Stimulated activated CD8-positive, alpha-beta memory T cell treated with anti-CD3 and anti-CD28 coated beads, Interleukin-12 subunit alpha, Interleukin-12 subunit beta, amount 100 ng/mL, for 1 hour (primary cell): ENCODE results near the gene SERPINB1.
"Not testable (repeated sequence)": the region's sequence is repeated elsewhere in the genome, so short reads cannot be mapped to it uniquely, and the experiment has no call there.

Source experiments
- DNase-seq: peaks from one replicate; pipeline ENCODE4 v3.0.0-alpha.2; 2020; ENCODE audit warnings: low read depth

Gene SERPINB1

DNA sequence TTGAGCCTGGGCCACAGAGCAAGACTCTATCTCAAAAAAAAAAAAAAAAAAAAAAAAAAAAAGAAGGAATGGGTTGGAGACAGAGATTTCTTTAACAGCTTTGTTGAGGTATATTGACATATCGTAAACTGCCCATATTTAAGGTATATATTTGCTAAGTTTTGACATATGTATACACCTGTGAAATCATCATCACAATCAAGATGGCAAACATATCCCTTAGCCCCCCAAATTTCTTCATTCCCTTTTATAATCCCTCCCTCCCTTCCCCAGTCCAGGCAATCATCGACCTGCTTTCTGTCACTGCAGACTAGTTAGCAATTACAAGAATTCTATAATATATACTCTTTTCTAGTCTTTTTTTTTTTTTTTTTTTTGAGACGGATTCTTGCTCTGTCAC lies 29.0 kb downstream of the SERPINB1 start:
- DNase-seq = no peak

DNA sequence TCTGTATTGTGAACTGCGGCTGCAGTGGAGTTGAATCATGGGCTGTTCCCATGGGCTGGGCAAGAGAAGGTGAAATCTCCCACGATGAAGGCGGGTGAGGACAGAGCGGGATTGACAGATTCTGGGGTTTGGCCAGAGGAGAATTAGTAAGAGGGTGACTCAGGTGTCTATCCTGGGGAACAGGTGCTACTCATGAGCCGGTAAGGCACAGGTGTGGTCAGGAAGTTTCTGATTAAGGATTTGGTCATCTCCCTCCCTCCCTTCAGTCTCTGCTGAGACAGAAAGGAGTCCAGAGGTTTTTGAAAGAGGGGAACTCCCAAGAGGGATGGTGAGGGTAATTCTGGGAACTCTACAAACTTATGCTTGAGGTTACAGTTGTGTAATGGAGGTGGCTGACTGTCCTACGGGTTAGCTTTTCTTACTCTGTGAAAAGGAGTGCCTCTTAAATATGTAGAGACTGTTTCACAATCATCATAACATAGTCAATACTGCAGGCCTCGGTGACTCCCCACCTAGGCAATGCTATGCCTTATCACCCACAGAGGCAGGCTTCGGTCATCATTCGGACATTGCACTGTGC lies 31.5 kb downstream of the SERPINB1 start:
- no peak for DNase-seq

DNA sequence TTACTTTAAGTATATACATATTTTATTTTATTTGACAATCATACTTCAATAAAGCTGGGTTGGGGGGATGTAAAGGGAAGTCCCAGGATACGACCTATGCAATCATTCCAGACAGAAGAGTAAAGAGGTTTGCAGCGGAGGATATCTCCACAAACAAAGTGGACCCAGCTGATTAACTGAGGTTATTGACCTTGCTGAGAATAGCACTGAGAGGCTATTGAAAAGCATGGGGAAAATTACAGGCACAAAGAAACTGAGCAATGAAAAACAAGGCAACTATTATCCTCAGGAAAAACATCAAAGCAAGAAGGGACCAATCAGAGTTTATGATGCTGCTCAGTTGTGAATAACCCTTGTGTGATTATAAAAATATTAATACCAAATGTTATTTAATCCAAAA lies 32.6 kb downstream of the SERPINB1 start:
- no peak for DNase-seq

DNA sequence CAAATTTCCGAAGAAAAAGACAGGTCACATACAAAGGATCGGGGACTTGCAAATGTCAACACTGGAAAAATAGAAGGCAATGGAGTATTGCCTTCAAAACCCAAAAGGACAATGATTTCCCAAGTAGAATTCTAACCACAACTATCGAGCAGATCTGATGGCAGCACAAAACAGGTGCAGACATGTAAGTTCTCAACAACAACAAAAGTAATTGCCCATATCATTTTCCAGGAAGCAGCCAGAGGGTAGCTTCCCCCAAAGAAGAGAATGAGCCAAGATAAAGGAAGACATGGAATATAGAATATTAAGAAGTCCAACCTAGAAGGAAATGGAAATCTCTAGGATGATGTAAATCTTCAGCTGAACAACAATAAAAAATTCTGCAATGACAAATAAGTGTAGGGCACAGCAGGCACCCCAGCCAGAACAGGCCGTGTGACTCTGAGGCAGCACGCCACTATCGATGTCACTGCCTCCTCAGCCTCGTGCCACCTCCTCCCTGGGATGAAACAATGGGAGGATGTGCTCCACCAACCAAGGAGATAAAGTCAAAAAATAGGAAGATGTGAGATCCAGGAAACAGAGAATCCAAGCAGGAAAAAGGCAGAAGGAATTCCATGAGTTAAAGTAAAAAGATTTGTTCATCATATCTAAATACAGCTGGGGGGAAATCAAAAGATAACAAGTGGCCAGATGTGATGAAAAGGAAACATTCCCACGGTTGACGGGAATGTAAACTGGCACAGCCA lies 34.1 kb downstream of the SERPINB1 start:
- DNase-seq = no peak

DNA sequence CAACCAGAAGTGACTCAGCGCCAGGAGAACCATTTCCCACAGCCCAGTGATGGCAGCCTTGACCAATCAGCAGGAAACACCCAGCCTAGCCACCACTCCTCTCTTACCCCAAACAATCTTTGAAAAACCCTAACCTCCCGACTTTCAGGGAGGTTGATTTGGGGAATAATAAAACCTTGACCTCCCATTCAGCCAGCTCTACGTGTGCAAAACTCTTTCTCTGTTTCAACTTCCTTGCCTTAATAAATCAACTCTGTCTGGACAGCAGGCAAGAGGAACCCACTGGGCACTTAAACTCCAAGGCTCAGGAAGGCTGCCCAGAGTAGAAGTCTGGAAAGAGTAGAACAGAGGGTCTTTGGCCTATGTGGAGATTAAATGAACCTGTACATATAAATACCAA lies 35.0 kb downstream of the SERPINB1 start:
- no peak for DNase-seq

DNA sequence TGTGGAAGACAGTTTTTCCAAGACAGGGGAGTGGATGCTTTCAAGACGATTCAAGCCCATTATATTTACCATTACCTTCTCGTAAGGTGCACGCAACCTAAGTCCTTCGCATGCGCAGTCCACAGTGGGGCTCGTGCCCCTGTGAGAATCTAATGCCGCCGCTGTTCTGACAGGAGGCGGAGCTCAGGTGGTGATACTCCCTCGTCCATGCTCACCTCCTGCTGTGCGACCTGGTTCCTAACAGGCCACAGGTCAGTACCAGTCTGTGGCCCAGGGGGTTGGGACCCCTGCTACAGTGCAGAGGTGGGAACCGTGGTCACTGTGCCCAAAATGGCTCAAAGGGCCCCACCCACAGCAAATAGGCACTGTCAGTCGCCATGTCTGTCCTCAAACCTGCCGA lies 36.6 kb downstream of the SERPINB1 start:
- DNase-seq = no peak

DNA sequence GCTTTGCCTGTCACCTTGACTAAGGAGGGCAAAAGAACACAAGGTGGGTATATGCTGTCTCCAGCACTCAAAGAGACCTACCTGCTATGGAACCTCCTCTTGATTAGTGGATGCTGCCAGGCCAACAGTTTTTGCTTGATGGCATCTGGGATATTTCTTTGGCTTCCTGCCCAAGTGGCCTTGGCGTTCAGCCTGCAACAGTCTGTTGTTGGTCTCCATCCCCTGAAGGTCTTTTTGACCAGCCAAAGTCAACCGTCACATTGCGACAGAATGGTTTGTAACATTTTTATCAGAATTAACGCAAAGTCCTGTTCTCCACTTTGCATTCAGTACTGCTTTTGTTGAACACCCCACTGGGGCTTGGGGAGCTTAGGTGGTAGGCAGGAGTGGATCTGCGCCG lies 37.1 kb downstream of the SERPINB1 start:
- DNase-seq = no peak

DNA sequence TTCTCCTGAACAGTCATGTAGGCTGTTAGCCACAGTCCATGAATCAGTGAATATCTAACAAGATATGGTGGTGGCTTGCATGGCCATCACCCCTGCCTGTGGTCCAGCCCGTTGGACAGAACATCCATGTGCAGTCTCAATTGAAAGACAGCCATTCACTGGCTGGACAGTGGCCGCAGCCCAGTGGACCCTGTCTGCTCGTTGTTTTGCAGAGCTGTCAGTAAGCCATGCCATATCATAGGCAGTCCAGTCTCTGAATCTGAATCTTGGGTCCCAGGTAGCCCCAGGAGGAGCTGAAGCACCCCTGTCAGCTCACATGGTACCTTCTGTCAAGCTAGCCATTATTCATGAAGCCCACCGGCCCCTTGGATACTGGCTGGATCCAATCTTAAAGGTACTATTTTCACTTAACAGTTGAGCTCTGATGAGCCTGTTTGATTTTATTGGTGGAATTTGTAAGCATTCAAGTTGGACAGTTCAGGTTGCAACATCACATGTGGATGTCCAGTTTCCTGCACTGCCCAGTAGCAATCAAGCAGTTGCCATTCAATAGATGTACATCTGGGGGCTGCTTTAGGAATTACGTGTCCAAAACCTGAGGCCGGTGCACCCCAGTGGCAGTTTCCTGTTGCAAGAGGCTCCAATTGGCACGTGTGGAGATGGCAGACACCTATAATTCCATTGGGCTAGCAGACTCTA lies 37.8 kb downstream of the SERPINB1 start:
- no peak for DNase-seq

DNA sequence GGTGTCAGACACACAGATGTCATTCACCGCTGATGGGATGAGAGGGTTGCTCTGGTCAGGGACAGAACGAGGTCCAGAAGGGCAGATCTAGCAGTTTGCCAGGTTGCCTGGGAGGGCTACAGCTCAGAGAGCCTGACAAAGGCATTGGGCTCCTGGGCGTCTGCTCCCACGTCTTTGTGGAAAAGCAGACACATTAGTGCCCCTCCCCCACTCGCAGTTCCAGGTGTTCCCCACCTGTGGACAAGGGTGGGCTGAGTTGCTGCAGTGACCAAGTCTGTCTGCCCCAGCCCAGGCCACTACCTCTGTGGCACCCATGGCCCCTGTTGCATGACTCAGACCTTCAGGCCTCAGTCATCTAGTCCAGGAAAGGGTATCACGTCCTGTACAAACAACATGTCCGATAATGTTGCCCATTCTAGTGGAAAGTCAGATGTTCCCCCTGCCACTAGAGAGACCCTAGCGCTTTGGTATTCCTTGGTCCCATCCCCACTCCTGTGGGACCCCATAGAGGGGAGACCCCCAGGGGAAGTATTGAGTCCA lies 39.1 kb downstream of the SERPINB1 start:
- DNase-seq = no peak

DNA sequence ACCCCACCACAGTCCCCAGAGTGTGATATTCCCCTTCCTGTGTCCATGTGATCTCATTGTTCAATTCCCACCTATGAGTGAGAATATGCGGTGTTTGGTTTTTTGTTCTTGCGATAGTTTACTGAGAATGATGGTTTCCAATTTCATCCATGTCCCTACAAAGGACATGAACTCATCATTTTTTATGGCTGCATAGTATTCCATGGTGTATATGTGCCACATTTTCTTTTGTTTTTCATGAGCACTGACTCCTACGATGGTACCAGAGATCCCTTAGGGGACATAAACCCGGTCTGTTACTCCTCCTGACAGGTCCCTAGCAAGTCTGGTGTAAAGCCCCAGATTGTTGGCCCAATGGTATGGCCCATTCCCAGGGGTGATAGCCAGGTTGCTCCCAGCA lies 40.0 kb downstream of the SERPINB1 start:
- not testable (repeated sequence) for DNase-seq

DNA sequence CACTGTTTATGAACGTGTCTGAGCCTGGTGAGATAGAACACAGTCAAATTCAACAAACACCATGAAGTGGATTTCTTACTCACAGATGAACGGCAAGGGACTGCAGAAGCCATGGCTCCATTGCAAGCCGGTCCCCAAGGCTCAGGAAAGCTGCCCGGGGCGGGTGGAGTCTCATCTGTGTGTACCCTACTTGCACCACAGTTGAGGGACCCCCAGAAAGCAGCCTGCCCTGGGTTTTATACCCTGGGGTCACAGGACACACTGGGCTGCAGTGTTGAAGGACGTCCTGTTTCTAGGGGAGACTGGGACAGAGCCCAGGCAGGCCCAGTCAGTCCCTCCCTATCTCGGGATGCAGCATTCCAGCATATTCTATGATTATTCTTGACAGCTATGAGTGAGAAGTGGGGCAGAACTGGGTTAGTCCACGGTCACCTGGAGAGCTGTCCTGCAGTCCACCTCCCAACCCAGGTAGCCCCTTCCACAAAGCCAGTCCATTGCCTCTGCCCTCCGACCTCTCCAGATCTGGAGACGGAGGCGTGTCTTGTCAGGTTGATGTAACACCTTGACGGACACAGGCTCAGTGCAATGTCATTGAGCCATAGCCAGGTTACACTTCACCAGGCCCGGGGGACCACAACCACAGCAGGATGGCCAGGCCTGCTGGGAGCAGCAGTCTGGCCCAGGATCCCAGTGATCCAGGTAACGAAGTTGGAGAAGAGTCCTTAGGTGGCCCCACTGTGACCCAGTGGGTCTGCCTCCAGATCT lies 40.9 kb downstream of the SERPINB1 start:
- no peak for DNase-seq

DNA sequence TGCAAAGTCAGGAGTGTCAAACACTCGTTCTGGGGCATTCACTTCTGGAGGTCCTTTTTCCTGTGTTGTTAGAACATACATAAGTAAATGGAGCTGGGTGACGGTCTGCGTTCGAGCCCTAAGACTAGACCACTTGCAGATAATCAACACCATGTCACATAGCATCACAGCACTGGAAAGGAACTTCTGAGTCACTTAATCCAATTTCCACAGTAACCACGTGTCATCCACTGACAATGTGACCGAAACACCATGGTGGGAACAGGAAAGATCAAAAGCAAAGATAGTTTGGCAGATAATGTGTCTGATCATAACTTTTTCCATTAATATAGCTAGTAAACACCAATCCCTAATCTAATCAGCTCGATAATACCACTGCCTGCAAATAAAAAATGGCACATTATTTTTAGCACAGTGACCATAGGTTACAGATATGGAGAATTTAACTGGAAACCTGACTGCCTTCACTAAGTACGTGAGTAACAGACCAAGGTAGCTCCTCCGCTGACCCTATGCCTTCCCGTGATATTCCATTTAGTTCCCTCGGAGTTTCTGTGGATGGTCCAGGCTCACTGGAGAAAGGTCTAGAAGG lies 41.6 kb downstream of the SERPINB1 start:
- DNase-seq = no peak

DNA sequence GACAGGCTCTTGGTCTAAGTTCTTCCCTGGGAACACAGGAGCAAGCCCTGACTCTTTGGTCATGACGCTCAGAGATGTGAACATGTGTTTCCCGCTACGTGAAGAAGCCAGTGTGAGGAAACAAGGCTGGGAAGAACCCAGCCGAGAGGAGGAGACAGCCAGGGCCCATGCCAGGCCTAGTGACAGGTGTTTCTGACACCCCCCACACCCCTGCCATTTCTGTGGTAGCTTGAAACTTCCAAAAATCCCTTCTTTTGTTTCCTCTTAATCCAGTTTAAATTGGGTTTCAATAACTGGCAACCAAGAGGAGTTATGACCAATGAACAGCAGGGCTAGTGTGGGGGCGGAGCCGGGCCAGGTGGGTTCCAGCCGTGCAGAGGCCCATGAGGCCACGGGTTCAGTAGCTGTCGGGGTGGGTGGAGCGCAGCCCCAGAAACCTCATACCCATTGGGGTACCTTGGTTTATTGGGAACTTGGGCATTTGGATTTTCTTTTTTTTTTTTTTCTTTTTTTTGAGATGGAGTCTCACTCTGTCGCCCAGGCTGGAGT lies 43.0 kb downstream of the SERPINB1 start:
- DNase-seq = no peak

DNA sequence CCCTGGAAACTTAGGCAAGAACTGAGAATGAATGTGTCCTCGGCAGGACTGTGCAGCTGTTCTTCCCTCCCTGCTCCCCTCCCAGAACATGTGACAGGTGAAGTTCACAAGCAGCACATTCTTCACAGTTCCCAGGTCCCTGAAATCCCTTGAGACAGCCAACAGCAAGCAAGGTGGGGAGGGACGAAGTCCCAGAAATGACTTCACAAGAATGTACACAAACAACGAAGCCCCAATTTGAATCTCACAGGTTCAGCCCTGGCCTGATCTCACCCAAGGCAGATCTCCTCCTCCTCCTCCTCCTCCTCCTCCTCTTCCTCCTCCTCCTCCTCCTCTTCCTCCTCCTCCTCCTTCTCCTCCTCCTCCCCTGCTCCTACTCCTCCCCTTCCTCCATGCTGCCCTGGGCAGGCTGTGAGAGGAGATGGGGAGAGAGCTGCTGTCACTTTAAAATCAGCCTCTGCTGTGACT lies 44.1 kb downstream of the SERPINB1 start:
- no peak for DNase-seq

DNA sequence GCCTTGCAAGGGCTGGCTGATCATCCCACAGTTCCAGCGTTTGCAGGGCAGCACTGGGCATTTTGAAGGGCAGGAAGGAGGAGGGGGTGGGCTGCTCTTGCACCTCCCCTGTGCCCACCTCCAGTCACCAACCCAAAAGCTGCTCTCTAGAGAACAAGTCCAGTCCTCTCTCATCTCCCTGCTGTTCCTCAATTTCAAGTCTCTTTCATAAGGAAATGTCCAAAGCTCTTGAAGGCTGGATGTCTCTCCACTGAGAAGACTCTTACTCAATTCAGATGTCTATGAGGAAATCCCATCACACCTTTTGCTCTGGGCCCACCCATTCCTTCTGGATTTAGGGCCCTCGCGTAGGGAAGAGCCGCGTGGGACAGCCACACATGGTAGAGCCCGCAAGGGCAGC lies 44.8 kb downstream of the SERPINB1 start:
- DNase-seq = no peak

DNA sequence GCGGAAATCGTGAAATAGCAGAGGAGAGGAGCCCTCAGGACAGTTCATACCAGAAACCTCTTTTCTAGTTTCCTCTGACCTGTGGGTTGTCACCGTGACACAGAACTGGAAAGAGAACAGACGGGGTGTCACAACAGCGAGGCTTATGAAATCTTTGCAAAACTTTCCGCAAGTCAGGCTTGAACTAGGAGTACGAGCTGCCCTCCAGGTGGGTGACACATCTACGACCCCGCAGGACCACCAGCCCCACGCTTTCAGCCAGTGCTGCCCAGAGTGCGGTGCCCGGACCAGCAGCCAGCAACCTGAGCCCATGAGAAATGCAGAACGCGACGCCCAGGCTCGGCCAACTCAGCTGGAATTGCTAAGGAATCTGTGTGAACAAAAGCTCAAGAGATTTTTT lies 45.7 kb downstream of the SERPINB1 start:
- no peak for DNase-seq

DNA sequence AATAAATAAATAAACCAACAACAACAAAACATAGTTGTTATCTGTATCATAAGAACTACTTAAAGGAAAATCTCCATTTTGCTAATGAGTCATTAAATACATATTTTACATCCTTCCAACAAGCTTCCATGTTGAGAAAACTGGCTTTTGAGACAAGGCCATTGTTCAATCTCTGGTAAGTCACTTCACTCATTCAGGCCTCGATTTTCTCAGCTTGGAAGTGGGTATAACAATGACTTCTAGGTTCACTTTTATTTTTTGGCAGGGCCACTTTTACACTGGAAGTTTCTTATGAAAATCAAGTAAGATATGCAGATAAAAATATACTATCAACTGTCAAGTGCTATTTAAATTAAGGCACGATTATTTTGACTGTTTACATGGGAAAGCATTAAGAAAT lies 46.5 kb downstream of the SERPINB1 start:
- DNase-seq = no peak

DNA sequence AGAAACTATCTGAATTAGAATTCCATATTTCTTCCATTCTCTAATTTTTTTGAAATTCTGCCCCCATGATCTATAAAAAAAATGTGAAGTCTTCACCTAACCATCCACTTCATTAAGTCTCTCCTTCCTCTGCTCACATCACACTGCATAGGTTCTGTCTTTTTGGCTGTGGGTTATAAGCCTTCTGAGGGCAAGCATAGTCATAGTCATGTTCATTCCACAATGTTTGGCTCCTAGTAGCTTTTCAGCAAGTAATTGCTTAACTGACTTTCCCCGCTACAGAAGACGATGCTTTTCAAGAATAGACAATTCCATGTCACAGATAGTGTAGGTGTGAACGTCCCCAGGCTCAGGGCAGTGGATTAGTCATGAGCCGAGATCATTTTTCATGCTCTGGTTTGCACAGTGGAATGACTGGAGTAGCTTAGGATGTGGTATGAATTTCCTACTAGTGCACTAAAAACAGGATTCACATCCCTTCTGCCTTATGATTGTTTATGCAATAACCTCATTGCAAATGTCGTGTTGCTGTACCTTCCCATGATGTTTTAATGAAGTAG lies 47.4 kb downstream of the SERPINB1 start:
- DNase-seq = no peak

DNA sequence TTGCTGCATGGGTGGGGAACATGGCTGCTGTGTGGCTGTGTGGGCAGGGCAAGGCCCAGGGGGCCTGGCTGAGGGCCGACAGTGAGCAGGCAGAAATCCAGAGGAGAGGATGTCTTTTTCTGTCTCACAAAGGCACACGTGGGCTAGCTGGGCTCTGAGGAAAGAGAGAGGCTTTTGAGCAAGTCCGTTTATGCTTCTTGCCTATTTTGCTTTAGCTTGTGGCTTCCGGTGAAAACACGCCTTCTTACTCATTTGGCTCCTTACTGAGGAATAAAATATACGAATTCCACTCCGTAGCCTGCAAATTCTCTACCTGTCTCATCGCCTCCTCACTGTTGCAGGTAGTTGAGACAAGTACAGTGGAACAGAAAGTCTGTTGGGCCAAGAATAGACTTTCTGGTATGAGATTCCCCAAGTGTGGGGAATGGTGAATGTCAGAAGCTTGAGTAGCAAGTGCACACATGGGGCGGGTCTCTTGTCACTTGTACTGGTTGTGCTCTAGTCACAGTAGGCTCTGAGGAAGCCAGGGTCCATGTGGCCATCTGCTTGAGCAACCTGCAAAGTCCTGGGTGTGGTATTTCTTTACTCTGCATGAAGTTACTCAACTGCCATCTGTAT lies 48.0 kb downstream of the SERPINB1 start:
- DNase-seq = no peak

DNA sequence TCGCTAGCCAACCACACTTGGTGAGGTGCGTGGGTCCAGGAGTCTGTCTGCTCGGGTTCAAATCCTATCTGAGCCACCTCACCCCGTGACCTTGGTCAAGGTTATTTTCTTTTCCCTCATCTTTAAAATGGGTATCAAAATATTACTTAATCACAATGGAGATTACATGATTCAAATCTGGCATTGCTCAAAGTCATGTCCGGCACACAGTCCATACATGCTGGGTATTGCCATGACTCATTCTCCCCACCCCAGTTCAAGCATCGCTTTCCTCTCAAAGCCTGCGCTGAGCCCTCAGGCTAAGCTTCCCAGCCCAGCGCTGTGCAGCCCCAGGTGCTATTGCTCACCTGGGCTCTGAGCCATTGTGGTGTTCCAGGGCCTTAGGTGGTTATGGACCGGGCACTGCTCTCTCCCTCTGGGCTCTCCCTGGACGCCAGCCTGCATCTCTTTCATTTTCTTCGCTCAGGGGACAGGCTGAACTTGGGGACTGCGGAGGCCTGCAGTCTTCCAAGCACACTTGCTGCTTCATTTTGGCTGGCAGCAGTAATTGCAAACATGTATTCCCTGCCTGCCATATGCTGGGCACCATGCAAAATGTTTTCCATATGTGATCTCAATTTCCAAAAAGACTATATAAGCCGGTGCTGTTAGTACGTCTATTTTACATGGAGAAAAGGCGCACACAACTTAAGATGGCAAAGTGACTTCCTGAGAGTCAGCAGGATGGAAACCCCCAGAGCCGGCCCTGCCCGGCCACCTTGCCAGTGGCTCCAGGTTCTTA lies 49.1 kb downstream of the SERPINB1 start:
- no peak for DNase-seq
